ENCODE results near the gene TTC16. TPM values are rescaled to one million over a fixed set of nuclear protein-coding genes. Genes with fewer than 3 reads are reported as not detected.

Gene TTC16
- total RNA-seq, 4 donors from 2014 or later, result not detected

- Histone ChIP-seq H3K27me3 (peaks cover 11% of the 10 kb centered on the region), H3K36me3 (peaks cover 0 to 41% of the 10 kb centered on the region in 2 donors), H3K27ac (peak within 1 kb of the TSS; percentile 88 to 98 (median 94)), H3K4me1 (peaks cover 0 to 24% (median 8%) of the 10 kb centered on the region in 3 donors), H3K4me3 (peak within 1 kb of the TSS; percentile 76 to 84), H3K9me3 (no peaks in the 10 kb centered on the region)
- TF ChIP-seq POLR2A (IDR thresholded peaks at IDR 0.05), result peak; percentile 91
- no peak for TF ChIP-seq EP300 (IDR thresholded peaks at IDR 0.05)
- peak; percentile 50 for TF ChIP-seq POLR2AphosphoS5 (IDR thresholded peaks at IDR 0.05)
- peak in 3 of 4 experiments; percentile 94 to 98 (median 98) for TF ChIP-seq CTCF (IDR thresholded peaks at IDR 0.05)
- 0% methylated on average over 4 of the region's 76 CpGs; no CpG with 5 or more reads in 1 of the 2 donors for WGBS, 2 donors (ENCODE audit: low coverage in 1 of 2)
- ATAC-seq, result peak; percentile 95
These were observed 19.1 kb downstream of the TTC16 start, which contains the start of gene TOR2A for GRCh38 chr9:127734747-127735529. TOR2A (minus strand) TSS chr9:127735294; CDS start chr9:127735270, 24 bp downstream.

GRCh38 chr9:127735530-127736185 is 19.8 kb downstream of the TTC16 start:
- H3K36me3 ChIP-seq, result peaks cover 0 to 39% of the 10 kb centered on the region in 2 donors
- no peak for ATAC-seq
- peak overlapping the region in 1 of 2 donors; percentile 84 for H3K4me3 ChIP-seq
- H3K4me1 ChIP-seq, result peaks cover 0 to 28% (median 12%) of the 10 kb centered on the region in 3 donors
- WGBS, 2 donors (ENCODE audit: low coverage in 1 of 2), result 25 to 31% methylated on average over 12 to 13 of the region's 15 CpGs
- TF ChIP-seq POLR2A (IDR thresholded peaks at IDR 0.05) (no peak), CTCF (IDR thresholded peaks at IDR 0.05) (no peak), POLR2AphosphoS5 (IDR thresholded peaks at IDR 0.05) (no peak), EP300 (IDR thresholded peaks at IDR 0.05) (no peak)
- H3K9me3 ChIP-seq, result no peaks in the 10 kb centered on the region
- peak overlapping the region in 3 of 4 donors; percentile 94 to 98 (median 95) for H3K27ac ChIP-seq
- peaks cover 18% of the 10 kb centered on the region for H3K27me3 ChIP-seq

DNA sequence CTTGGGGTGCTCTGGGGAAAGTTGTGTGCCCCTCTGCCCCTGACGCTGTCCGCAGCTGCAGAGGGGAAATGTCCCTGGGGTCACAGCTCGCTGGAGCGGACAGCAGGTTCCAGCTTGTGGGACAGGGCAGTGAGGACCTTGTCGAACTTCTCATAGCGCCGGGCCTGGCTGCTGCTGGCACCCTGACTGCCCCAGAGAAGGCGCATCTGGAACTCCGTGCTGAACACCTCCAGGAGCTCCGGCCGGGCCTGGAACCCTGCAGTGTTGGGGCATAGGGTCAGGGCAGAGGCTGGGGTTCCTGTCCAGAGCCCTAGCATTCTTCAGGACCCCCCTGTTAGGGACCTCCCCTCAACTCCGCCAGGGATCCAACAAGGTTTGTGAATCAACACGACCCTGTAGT is 22.8 kb downstream of the TTC16 start:
- WGBS, 2 donors (ENCODE audit: low coverage in 1 of 2), result 83 to 97% methylated on average over 1 to 4 of the region's 13 CpGs
- Histone ChIP-seq H3K36me3 (peaks cover 0 to 28% of the 10 kb centered on the region in 2 donors), H3K4me3 (no peak overlapping the region), H3K27ac (no peak overlapping the region), H3K27me3 (peaks cover 44% of the 10 kb centered on the region), H3K4me1 (peaks cover 0 to 40% (median 14%) of the 10 kb centered on the region in 3 donors), H3K9me3 (no peaks in the 10 kb centered on the region)
- no peak for ATAC-seq
- TF ChIP-seq EP300 (IDR thresholded peaks at IDR 0.05), result no peak
- no peak for TF ChIP-seq CTCF (IDR thresholded peaks at IDR 0.05)
- TF ChIP-seq POLR2AphosphoS5 (IDR thresholded peaks at IDR 0.05), result no peak
- TF ChIP-seq POLR2A (IDR thresholded peaks at IDR 0.05), result no peak

DNA sequence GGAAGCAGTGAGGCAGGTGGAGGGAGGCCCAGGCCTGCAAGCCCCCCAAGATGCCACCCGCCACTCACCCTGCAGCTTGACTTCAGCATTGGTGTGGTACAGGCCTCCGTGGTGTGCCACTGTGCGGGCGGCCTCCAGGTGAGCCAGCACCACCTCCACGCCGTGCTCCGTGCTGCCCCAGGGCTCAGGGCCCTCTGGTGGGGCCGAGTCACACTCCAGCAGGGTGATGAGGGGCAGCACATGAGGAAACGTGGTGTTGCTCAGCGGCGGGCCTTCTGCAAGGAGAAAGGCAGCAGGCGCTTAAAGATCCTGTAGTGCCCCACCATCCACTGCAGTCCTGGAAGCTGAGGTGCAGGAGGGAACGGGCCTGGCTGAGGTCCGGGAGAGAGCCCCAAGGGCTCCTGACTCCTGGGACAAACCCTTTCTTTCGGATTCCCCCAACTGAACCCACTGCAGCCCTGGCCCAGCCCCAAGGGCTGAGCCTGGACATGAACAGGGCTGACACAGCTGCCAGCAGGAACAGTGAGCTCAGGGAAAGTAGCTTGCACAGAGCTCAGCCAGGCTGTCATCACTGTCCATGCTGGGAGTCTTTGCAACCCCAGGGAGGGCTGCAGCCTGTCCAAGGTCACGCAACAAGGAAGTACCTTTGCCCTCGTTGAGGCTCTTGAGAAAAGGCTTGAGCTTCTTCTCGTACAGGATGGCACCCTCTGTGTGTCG is 23.9 kb downstream of the TTC16 start:
- Histone ChIP-seq H3K4me1 (peaks cover 0 to 30% (median 7%) of the 10 kb centered on the region in 3 donors), H3K36me3 (peaks cover 0 to 31% of the 10 kb centered on the region in 2 donors), H3K9me3 (no peaks in the 10 kb centered on the region), H3K27me3 (peaks cover 55% of the 10 kb centered on the region), H3K4me3 (no peak overlapping the region), H3K27ac (peak overlapping the region in 3 of 4 donors; percentile 58 to 72 (median 69))
- no peak for ATAC-seq
- TF ChIP-seq POLR2A (IDR thresholded peaks at IDR 0.05) (no peak), CTCF (IDR thresholded peaks at IDR 0.05) (no peak), EP300 (IDR thresholded peaks at IDR 0.05) (no peak), POLR2AphosphoS5 (IDR thresholded peaks at IDR 0.05) (no peak)
- WGBS, 2 donors (ENCODE audit: low coverage in 1 of 2), result 86% methylated on average over 4 of the region's 19 CpGs; no CpG with 5 or more reads in 1 of the 2 donors

All from gastroesophageal sphincter (tissue), 4 donors.